Measurements from ENCODE around the gene SI.

- TF ChIP-seq CTCF (conservative IDR thresholded peaks at IDR 0.05; ENCODE audit: low read depth, low read length) (no peak), POLR2A (IDR thresholded peaks at IDR 0.05; ENCODE audit: low read depth, low read length) (no peak), RCOR1 (IDR thresholded peaks at IDR 0.05; ENCODE audit: insufficient replicate concordance, low read length) (no peak), MXI1 (IDR thresholded peaks at IDR 0.05; ENCODE audit: borderline replicate concordance, low read depth, low read length) (no peak), RFX5 (IDR thresholded peaks at IDR 0.05; ENCODE audit: low read depth, low read length) (no peak), ELK1 (IDR thresholded peaks at IDR 0.05; ENCODE audit: borderline replicate concordance, low read depth, low read length) (no peak), RAD21 (IDR thresholded peaks at IDR 0.05; ENCODE audit: low read length) (no peak), USF2 (IDR thresholded peaks at IDR 0.05; ENCODE audit: low read depth, low read length) (no peak), CHD1 (IDR thresholded peaks at IDR 0.05; ENCODE audit: low read depth, low read length) (no peak), CEBPB (IDR thresholded peaks at IDR 0.05; ENCODE audit: low read depth, low read length) (no peak), MAFK (IDR thresholded peaks at IDR 0.05; ENCODE audit: low read depth, low read length) (no peak), MAZ (IDR thresholded peaks at IDR 0.05; ENCODE audit: borderline replicate concordance, low read depth, low read length) (no peak)
Measured at GRCh38 chr3:165082650-165083049, 4.4 kb upstream of the SI start.

Data from IMR-90 (cell line).